A549 (cell line): ENCODE measurements around the gene AGR2. TPM values are rescaled to one million over a fixed set of nuclear protein-coding genes. Genes with fewer than 3 reads are reported as not detected.
A peak's percentile ranks its signal among the peaks of the same experiment; 100 is the strongest.

Experiments used
- ATAC-seq, 2 experiments: fragments of 200-7000 bp in 1 of 2; fragments of >200 bp in 1 of 2; cut with Nextera tagmentation in 1 of 2; cut with Tn5 transposase in 1 of 2; 3 replicates each; pipeline versions ENCODE4 v1.8.0 to v1.9.1; 2018 to 2020; ENCODE audit warnings: mild to moderate bottlenecking in 1 of 2, moderate library complexity in 1 of 2
- CTCF ChIA-PET: fragments of 300-600 bp; sonication (Branson Sonifier 250); formaldehyde crosslinking; extraction: SDS; loops from one replicate; lab custom pipeline; 2021; ENCODE audit warnings: antibody characterized with exemption, inconsistent platforms; lab: Yijun Ruan, JAX
- POLR2A ChIA-PET: fragments of 350-600 bp; formaldehyde crosslinking; extraction: SDS; loops from one replicate; lab custom pipeline; 2021; ENCODE audit warnings: antibody characterized with exemption, inconsistent platforms; lab: Yijun Ruan, JAX
- DNase-seq, 2 experiments: peaks; one replicate each; pipeline versions ENCODE4 v3.0.0 to v3.0.0-alpha.2; 2011 to 2016; ENCODE audit warnings: low read depth in 1 of 2, low spot score in 1 of 2
- FAIRE-seq: peaks from 2 replicates; lab custom pipeline; 2011; peaks lifted over from hg19 to GRCh38; lab: Jason Lieb, UNC
- H3K27ac ChIP-seq, 2 experiments: fragments of >200 bp; sonication (Bioruptor Twin); formaldehyde crosslinking; 3 replicates each; pipeline ENCODE4 v1.5.1; 2016 to 2017
- H3K4me1 ChIP-seq: fragments of >200 bp; sonication (Bioruptor Twin); formaldehyde crosslinking; 3 replicates; pipeline ENCODE4 v1.6.1; 2016
- H3K4me2 ChIP-seq: fragments of >200 bp; sonication (Bioruptor Twin); formaldehyde crosslinking; 3 replicates; pipeline ENCODE4 v1.6.1; 2016
- H3K4me3 ChIP-seq: fragments of >200 bp; sonication (Bioruptor Twin); formaldehyde crosslinking; 3 replicates; pipeline ENCODE4 v1.5.1; 2016
- H3K9me3 ChIP-seq: fragments of >200 bp; sonication (Bioruptor Twin); formaldehyde crosslinking; 3 replicates; pipeline ENCODE4 v1.6.1; 2016
- CBX2 ChIP-seq: fragments of 200-600 bp; sonication (generic); IDR thresholded peaks from 2 replicates; pipeline ENCODE4 v1.6.1; 2016; ENCODE audit warnings: low read depth, mild to moderate bottlenecking, borderline replicate concordance
- CBX8 ChIP-seq: fragments of 200-600 bp; sonication (generic); IDR thresholded peaks from 2 replicates; pipeline ENCODE4 v1.6.1; 2016
- CHD2 ChIP-seq: fragments of 150-350 bp; IDR thresholded peaks from 2 replicates; pipeline ENCODE4 v1.6.1; 2014; ENCODE audit warnings: low read length; ENCODE audit not compliant: partially characterized antibody
- FOSB ChIP-seq: fragments of 250-450 bp; sonication (Bioruptor Pico); IDR thresholded peaks from 2 replicates; pipeline ENCODE4 v1.5.0; 2020; ENCODE audit warnings: mild to moderate bottlenecking, moderate library complexity
- HMGXB4 ChIP-seq: fragments of 250-450 bp; sonication (Bioruptor Pico); IDR thresholded peaks from 2 replicates; pipeline ENCODE4 v1.5.0; 2021; ENCODE audit warnings: mild to moderate bottlenecking, moderate library complexity, borderline replicate concordance
- HOXB13 ChIP-seq: fragments of 250-450 bp; sonication (Bioruptor Pico); IDR thresholded peaks from 2 replicates; pipeline ENCODE4 v1.5.0; 2020; ENCODE audit warnings: low read depth, mild to moderate bottlenecking, moderate library complexity
- JUNB ChIP-seq: fragments of >200 bp; sonication (Bioruptor Twin); formaldehyde crosslinking; IDR thresholded peaks from 2 replicates; pipeline ENCODE4 v1.6.1; 2016
- MYC ChIP-seq: IDR thresholded peaks from 2 replicates; pipeline ENCODE4 v1.6.1; 2012; ENCODE audit warnings: mild to moderate bottlenecking, inconsistent platforms, low read length, improper control_type of control experiment, borderline replicate concordance
- NFE2L2 ChIP-seq: fragments of 150-350 bp; conservative IDR thresholded peaks from 2 replicates; pipeline ENCODE4 v1.6.1; 2014; ENCODE audit warnings: low read length
- POLR2AphosphoS2 ChIP-seq: conservative IDR thresholded peaks from 2 replicates; pipeline ENCODE4 v1.6.1; 2012; ENCODE audit warnings: low read length, improper control_type of control experiment, inconsistent platforms
- RARB ChIP-seq: fragments of 250-450 bp; sonication (Bioruptor Pico); IDR thresholded peaks from 2 replicates; pipeline ENCODE4 v1.8.0; 2021; ENCODE audit warnings: mild to moderate bottlenecking, moderate library complexity
- RFX5 ChIP-seq: fragments of 450-650 bp; IDR thresholded peaks from 2 replicates; pipeline ENCODE4 v1.7.1; 2014; ENCODE audit warnings: antibody characterized with exemption, mild to moderate bottlenecking, moderate library complexity
- TFCP2L1 ChIP-seq: fragments of 250-450 bp; sonication (Bioruptor Pico); IDR thresholded peaks from 2 replicates; pipeline ENCODE4 v1.5.0; 2021; ENCODE audit warnings: mild to moderate bottlenecking
- USF2 ChIP-seq: fragments of 450-650 bp; IDR thresholded peaks from 2 replicates; pipeline ENCODE4 v1.6.1; 2014; ENCODE audit warnings: antibody characterized with exemption
- ZNF302 ChIP-seq: fragments of 250-450 bp; sonication (Bioruptor Pico); IDR thresholded peaks from 2 replicates; pipeline ENCODE4 v1.9.0; 2021; ENCODE audit warnings: inconsistent platforms, mild to moderate bottlenecking, moderate library complexity
- ZSCAN20 ChIP-seq: fragments of 250-450 bp; sonication (Bioruptor Pico); IDR thresholded peaks from 2 replicates; pipeline ENCODE4 v1.8.0; 2022; ENCODE audit warnings: mild to moderate bottlenecking, moderate library complexity
- WGBS: methylation state at CpG from one replicate; pipeline ENCODE4 v1.1.6; 2017; ENCODE audit errors: missing lambda C conversion rate; 5-methylcytosine and 5-hydroxymethylcytosine counted together
- polyA plus RNA-seq, 4 experiments: library from polyadenylated mRNA; depleted of rRNA in 3 of 4; stranded (reverse); fragments of >200 nt; fragmentation: RNase III in 1 of 4; extraction: RNeasy Plus Mini Kit Qiagen cat#74134 plus additional on column Dnase treatment in 1 of 4; gene quantifications; 2 replicates in 3 of 4; 3 replicates in 1 of 4; pipeline ENCODE4 v1.2.3, GENCODE V29; 2011 to 2017
- TF ChIP-seq, protein P1 (sequence below): fragments of 150-350 bp; IDR thresholded peaks from 2 replicates; pipeline ENCODE4 v1.6.1; 2014; ENCODE audit warnings: low read depth, mild to moderate bottlenecking, low read length
- TF ChIP-seq, protein P2 (sequence below): fragments of 250-450 bp; sonication (Bioruptor Pico); IDR thresholded peaks from 2 replicates; pipeline ENCODE4 v1.5.0; 2020; ENCODE audit warnings: low read depth, mild to moderate bottlenecking, moderate library complexity

AGR2 gene
- polyA plus RNA-seq, 2 of the 4 experiments (the other 2 are of a cell fraction) = 60.7 to 479 TPM

- no peak overlapping the region for H3K27ac ChIP-seq
- WGBS = 83% methylated on average over 3 of the region's 3 CpGs
- ChIA-PET CTCF (interaction anchor here (1.1 kb wide), 1 partner anchor 126 kb away, joined by 4 read pairs; no protein-coding TSS in a partner anchor), POLR2A (no interaction called here)
- ATAC-seq = no peak
- TF ChIP-seq FOSB (CRISPR knock-in tag) = no peak
- no peak for TF ChIP-seq CBX8
- TF ChIP-seq JUNB = no peak
- no peak for TF ChIP-seq HOXB13
- TF ChIP-seq HMGXB4 (CRISPR knock-in tag) = no peak
- no peak for TF ChIP-seq ZSCAN20
- no peak for TF ChIP-seq POLR2AphosphoS2
- TF ChIP-seq RFX5 = no peak
- TF ChIP-seq CBX2 = no peak
- no peak for TF ChIP-seq TFCP2L1 (CRISPR knock-in tag)
- no peak for TF ChIP-seq ZNF302 (CRISPR knock-in tag)
- no peak for TF ChIP-seq MYC
- TF ChIP-seq, protein P1, sequence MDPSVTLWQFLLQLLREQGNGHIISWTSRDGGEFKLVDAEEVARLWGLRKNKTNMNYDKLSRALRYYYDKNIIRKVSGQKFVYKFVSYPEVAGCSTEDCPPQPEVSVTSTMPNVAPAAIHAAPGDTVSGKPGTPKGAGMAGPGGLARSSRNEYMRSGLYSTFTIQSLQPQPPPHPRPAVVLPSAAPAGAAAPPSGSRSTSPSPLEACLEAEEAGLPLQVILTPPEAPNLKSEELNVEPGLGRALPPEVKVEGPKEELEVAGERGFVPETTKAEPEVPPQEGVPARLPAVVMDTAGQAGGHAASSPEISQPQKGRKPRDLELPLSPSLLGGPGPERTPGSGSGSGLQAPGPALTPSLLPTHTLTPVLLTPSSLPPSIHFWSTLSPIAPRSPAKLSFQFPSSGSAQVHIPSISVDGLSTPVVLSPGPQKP = no peak
- TF ChIP-seq, protein P2, sequence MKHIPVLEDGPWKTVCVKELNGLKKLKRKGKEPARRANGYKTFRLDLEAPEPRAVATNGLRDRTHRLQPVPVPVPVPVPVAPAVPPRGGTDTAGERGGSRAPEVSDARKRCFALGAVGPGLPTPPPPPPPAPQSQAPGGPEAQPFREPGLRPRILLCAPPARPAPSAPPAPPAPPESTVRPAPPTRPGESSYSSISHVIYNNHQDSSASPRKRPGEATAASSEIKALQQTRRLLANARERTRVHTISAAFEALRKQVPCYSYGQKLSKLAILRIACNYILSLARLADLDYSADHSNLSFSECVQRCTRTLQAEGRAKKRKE (CRISPR knock-in tag) = no peak
- no peak for TF ChIP-seq NFE2L2
- no peak for TF ChIP-seq CHD2
- no peak for TF ChIP-seq USF2
- TF ChIP-seq, all 56 proteins: peak for 0
- Histone ChIP-seq H3K4me2 (no peak overlapping the region), H3K4me1 (no peaks in the 10 kb centered on the region), H3K9me3 (no peaks in the 10 kb centered on the region), H3K4me3 (no peak overlapping the region)
- FAIRE-seq (no peak), DNase-seq (no peak)
Observed at GRCh38 chr7:16794986-16795385, 9.8 kb downstream of the AGR2 start.

GRCh38 chr7:16791905-16792698 lies 12.7 kb downstream of the AGR2 start:
- Histone ChIP-seq H3K4me3 (no peak overlapping the region), H3K4me2 (no peak overlapping the region), H3K9me3 (no peaks in the 10 kb centered on the region), H3K4me1 (no peaks in the 10 kb centered on the region), H3K27ac (no peak overlapping the region; a peak in 1 of 6 replicates)
- CTCF ChIA-PET = interaction anchor here (0.8 kb wide), 1 partner anchor 99 kb away, joined by 3 read pairs; no protein-coding TSS in a partner anchor
- POLR2A ChIA-PET = no interaction called here
- TF ChIP-seq POLR2AphosphoS2 (0 out of 2 replicates have a peak, but pooled peaks have one; percentile 78), RARB (CRISPR knock-in tag) (no peak), FOSB (CRISPR knock-in tag) (peak; percentile 65; the same call in 1 of the 2 replicates)
- WGBS = 63% methylated on average over 5 of the region's 5 CpGs
- FAIRE-seq (no peak), DNase-seq (no peak), ATAC-seq (peak in 1 of 2 experiments; percentile 39; a peak in 2 of 6 replicates)
